Measurements from ENCODE around the gene FAM177B. TPM values are rescaled to one million over a fixed set of nuclear protein-coding genes. Genes with fewer than 3 reads are reported as not detected.
"Not testable (repeated sequence)": the region's sequence is repeated elsewhere in the genome, so short reads cannot be mapped to it uniquely, and the experiment has no call there.

FAM177B gene
- total RNA-seq, 2 experiments from 2014 or later = not detected

DNA sequence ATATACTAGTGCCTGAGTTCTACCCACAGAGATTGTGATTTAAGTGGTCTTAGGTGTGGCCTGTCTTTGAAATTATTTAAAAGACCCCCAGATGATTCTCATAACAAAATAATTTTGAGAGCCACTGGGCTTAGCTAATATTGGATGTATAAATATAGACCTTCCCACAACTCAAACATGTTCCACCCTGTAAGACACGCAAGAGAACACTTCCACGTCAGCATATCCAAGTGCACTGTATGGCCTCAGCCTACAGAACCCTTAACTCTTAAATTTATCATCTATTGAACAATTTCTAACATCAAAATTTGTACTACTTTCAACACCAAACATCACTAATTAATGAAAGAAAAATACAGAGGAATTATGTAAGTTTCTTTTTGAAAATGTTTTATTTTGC, 2.5 kb downstream of the FAM177B start:
- H3K4me2 ChIP-seq (ENCODE audit: low read length) = no peak overlapping the region
- TF ChIP-seq, protein P1, sequence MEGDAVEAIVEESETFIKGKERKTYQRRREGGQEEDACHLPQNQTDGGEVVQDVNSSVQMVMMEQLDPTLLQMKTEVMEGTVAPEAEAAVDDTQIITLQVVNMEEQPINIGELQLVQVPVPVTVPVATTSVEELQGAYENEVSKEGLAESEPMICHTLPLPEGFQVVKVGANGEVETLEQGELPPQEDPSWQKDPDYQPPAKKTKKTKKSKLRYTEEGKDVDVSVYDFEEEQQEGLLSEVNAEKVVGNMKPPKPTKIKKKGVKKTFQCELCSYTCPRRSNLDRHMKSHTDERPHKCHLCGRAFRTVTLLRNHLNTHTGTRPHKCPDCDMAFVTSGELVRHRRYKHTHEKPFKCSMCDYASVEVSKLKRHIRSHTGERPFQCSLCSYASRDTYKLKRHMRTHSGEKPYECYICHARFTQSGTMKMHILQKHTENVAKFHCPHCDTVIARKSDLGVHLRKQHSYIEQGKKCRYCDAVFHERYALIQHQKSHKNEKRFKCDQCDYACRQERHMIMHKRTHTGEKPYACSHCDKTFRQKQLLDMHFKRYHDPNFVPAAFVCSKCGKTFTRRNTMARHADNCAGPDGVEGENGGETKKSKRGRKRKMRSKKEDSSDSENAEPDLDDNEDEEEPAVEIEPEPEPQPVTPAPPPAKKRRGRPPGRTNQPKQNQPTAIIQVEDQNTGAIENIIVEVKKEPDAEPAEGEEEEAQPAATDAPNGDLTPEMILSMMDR (conservative IDR thresholded peaks at IDR 0.05; ENCODE audit: low read length) = no peak
- no peak for TF ChIP-seq EZH2phosphoT487 (IDR thresholded peaks at IDR 0.05; ENCODE audit: borderline replicate concordance, low read depth, low read length)
- no peak overlapping the region for H3K27ac ChIP-seq (ENCODE audit: low read depth, low read length, poor library complexity, severe bottlenecking)
- intact Hi-C loops (cut with micrococcal nuclease; ENCODE audit: unreplicated experiment) = loop anchor here (2.0 to 5.0 kb wide), 2 partner anchors 33 to 78 kb away; partner anchors contain the start of gene DISP1
- no peaks in the 10 kb centered on the region for H3K9me2 ChIP-seq (ENCODE audit: insufficient read depth, low read length)
- H2AFZ ChIP-seq (ENCODE audit: low read length) = no peak overlapping the region
- peaks cover 13% of the 10 kb centered on the region for H3K36me3 ChIP-seq (ENCODE audit: insufficient read depth, low read length)
- no peak for DNase-seq (ENCODE audit: low spot score)
- H3K9me3 ChIP-seq (ENCODE audit: low read length) = no peaks in the 10 kb centered on the region
- POLR2A ChIA-PET = interaction anchor here (0.7 kb wide), 1 partner anchor 998 kb away, joined by 3 read pairs; no protein-coding TSS in a partner anchor
- CTCF ChIA-PET (ENCODE audit: unreplicated experiment) = interaction anchor here (0.7 kb wide), 1 partner anchor 10 kb away, joined by 3 read pairs; no protein-coding TSS in a partner anchor
- no peak overlapping the region for H3K4me3 ChIP-seq (ENCODE audit: low read depth, low read length, poor library complexity, severe bottlenecking)
- no peaks in the 10 kb centered on the region for H4K20me1 ChIP-seq (ENCODE audit: insufficient read depth, low read length)
- BruUV-seq (replicated peaks) = no TSS peak
- no peaks in the 10 kb centered on the region for H3K79me2 ChIP-seq (ENCODE audit: insufficient read depth, low read depth, low read length)
- H3K4me1 ChIP-seq (ENCODE audit: insufficient read depth, low read length, poor library complexity, severe bottlenecking) = peaks cover 3% of the 10 kb centered on the region

DNA sequence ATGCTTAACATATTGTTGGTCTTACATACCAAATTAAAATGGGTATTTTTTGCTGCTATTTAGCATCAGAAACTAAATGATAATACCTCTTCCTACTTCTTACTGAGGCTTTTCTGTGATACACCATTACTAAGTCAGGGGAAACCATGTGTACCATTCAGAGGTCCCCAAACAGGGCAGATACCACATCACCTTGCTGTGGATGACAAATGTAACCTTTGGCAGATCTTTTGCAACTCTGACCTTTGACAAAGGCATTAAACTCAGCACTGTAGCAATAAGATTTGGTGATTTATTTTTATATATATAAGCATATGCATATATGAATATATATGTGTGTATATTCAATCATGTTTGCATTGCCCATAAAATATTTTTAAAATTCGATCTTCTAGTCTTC, 2.9 kb downstream of the FAM177B start:
- H2AFZ ChIP-seq (ENCODE audit: low read length) = no peak overlapping the region
- no peaks in the 10 kb centered on the region for H4K20me1 ChIP-seq (ENCODE audit: insufficient read depth, low read length)
- no peak overlapping the region for H3K27ac ChIP-seq (ENCODE audit: low read depth, low read length, poor library complexity, severe bottlenecking)
- no peaks in the 10 kb centered on the region for H3K79me2 ChIP-seq (ENCODE audit: insufficient read depth, low read depth, low read length)
- peaks cover 8% of the 10 kb centered on the region for H3K36me3 ChIP-seq (ENCODE audit: insufficient read depth, low read length)
- DNase-seq (ENCODE audit: low spot score) = no peak
- no peaks in the 10 kb centered on the region for H3K9me3 ChIP-seq (ENCODE audit: low read length)
- no TSS peak for BruUV-seq (replicated peaks)
- CTCF ChIA-PET (ENCODE audit: unreplicated experiment) = no interaction called here
- intact Hi-C loops (cut with micrococcal nuclease; ENCODE audit: unreplicated experiment) = loop anchor here (2.0 to 5.0 kb wide), 2 partner anchors 33 to 77 kb away; partner anchors contain the start of gene DISP1
- H3K4me3 ChIP-seq (ENCODE audit: low read depth, low read length, poor library complexity, severe bottlenecking) = no peak overlapping the region
- H3K4me1 ChIP-seq (ENCODE audit: insufficient read depth, low read length, poor library complexity, severe bottlenecking) = peaks cover 3% of the 10 kb centered on the region
- no peaks in the 10 kb centered on the region for H3K9me2 ChIP-seq (ENCODE audit: insufficient read depth, low read length)
- TF ChIP-seq, protein P1 (conservative IDR thresholded peaks at IDR 0.05; ENCODE audit: low read length) = no peak
- no peak for TF ChIP-seq EZH2phosphoT487 (IDR thresholded peaks at IDR 0.05; ENCODE audit: borderline replicate concordance, low read depth, low read length)
- no peak overlapping the region for H3K4me2 ChIP-seq (ENCODE audit: low read length)
- POLR2A ChIA-PET = interaction anchor here (0.7 to 0.9 kb wide), 2 partner anchors 10 to 998 kb away, joined by 3 read pairs; no protein-coding TSS in a partner anchor

DNA sequence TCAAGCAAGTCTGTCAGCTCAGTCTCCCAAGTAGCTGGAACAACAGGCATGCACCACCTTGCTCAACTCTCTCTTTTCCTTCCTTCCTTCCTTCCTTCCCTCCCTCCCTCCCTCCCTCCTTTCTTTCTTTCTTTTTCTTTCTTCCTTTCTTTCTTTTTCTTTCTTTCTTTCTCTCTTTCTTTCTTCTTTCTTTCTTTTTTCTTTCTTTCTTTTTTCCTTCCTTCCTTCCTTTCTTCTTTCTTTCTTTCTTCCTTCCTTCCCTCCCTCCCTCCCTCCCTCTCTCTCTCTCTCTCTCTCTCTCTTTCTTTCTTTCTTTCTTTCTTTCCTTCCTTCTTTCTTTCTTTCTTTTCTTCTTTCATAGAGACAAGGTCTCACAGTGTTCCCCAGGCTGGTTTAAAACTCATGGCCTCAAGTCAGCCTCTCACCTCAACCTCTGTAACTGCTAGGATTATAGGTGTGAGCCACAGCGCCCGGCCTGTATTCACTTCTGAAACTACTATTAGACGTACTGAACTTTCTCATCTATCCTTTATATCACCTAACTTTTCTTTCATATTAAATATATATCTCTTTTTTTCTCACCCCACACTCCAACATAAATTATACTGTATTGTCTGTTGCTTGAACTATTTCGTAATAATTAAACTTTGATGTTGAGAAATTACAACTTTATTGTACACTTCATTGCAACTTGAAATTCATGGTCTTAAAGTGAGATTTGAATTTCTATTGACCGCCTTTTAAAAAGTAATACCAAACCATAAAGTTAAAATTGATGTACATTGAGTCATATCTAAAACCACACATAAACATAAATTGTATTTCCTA, 4.8 kb downstream of the FAM177B start:
- H3K9me3 ChIP-seq (ENCODE audit: low read length); H3K79me2 ChIP-seq (ENCODE audit: insufficient read depth, low read depth, low read length); intact Hi-C loops (cut with micrococcal nuclease; ENCODE audit: unreplicated experiment); H3K27ac ChIP-seq (ENCODE audit: low read depth, low read length, poor library complexity, severe bottlenecking); H3K4me3 ChIP-seq (ENCODE audit: low read depth, low read length, poor library complexity, severe bottlenecking); H4K20me1 ChIP-seq (ENCODE audit: insufficient read depth, low read length); H3K4me1 ChIP-seq (ENCODE audit: insufficient read depth, low read length, poor library complexity, severe bottlenecking); H3K36me3 ChIP-seq (ENCODE audit: insufficient read depth, low read length); H3K4me2 ChIP-seq (ENCODE audit: low read length); H3K9me2 ChIP-seq (ENCODE audit: insufficient read depth, low read length); H2AFZ ChIP-seq (ENCODE audit: low read length); CTCF ChIA-PET (ENCODE audit: unreplicated experiment); BruUV-seq (replicated peaks); DNase-seq (ENCODE audit: low spot score): not testable (repeated sequence)
- POLR2A ChIA-PET = interaction anchor here (0.7 to 1.4 kb wide), 2 partner anchors 10 to 49 kb away, joined by 3 read pairs; no protein-coding TSS in a partner anchor

All from OCI-LY7 (cell line).